HT1080 (cell line): ENCODE measurements around the gene RPA4. TPM values are rescaled to one million over a fixed set of nuclear protein-coding genes. Genes with fewer than 3 reads are reported as not detected.

Experiments used
- total RNA-seq: library from RNA; depleted of rRNA; stranded (reverse); fragments of >200 nt; shearing (Covaris generic); gene quantifications from 2 replicates; pipeline ENCODE4 v1.2.3, GENCODE V29; 2014; rRNA removed

RPA4 gene
- total RNA-seq, 1 experiment from 2014 or later, result not detected

Other genes with a start within 250 kb of the RPA4 start
- 5.4 and 7.6 TPM in 2 replicates for gene DIAPH2, start 199.1 kb upstream of the RPA4 start, total RNA-seq